ENCODE data around the gene RTKN. TPM values are rescaled to one million over a fixed set of nuclear protein-coding genes. Genes with fewer than 3 reads are reported as not detected.
A peak's percentile ranks its signal among the peaks of the same experiment; 100 is the strongest.
"Not testable (repeated sequence)": the region's sequence is repeated elsewhere in the genome, so short reads cannot be mapped to it uniquely, and the experiment has no call there.

The RTKN gene
- total RNA-seq, 1 donor from 2014 or later, result 27.5 TPM

DNA sequence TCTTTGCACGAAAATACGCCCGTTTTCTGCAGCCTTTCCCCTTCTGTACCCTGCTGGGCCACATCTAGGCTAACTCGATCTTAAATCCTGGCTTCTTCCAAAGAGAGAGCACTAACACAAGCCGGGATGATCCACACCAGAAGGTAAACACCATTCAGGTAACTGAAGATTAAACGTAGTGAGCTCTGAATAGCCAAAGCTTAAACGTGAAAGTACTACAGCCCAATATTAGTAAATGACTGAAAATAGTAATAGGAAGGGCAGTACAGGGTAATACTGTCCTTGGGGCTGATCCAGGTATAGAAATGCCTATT, 31.2 kb upstream of the RTKN start:
- intact Hi-C loops (cut with DNase I), result no loop called here
- peak overlapping the region; percentile 81 for H3K4me3 ChIP-seq
- H3K27ac ChIP-seq, result peak overlapping the region; percentile 88
- peaks cover 30% of the 10 kb centered on the region for H3K36me3 ChIP-seq
- ATAC-seq (peak in 1 of 2 donors; percentile 3), DNase-seq (no peak)
- no peaks in the 10 kb centered on the region for H3K9me3 ChIP-seq
- peaks cover 29% of the 10 kb centered on the region for H3K4me1 ChIP-seq
- TF ChIP-seq, protein P1, sequence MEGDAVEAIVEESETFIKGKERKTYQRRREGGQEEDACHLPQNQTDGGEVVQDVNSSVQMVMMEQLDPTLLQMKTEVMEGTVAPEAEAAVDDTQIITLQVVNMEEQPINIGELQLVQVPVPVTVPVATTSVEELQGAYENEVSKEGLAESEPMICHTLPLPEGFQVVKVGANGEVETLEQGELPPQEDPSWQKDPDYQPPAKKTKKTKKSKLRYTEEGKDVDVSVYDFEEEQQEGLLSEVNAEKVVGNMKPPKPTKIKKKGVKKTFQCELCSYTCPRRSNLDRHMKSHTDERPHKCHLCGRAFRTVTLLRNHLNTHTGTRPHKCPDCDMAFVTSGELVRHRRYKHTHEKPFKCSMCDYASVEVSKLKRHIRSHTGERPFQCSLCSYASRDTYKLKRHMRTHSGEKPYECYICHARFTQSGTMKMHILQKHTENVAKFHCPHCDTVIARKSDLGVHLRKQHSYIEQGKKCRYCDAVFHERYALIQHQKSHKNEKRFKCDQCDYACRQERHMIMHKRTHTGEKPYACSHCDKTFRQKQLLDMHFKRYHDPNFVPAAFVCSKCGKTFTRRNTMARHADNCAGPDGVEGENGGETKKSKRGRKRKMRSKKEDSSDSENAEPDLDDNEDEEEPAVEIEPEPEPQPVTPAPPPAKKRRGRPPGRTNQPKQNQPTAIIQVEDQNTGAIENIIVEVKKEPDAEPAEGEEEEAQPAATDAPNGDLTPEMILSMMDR (IDR thresholded peaks at IDR 0.05), result no peak
- no peaks in the 10 kb centered on the region for H3K27me3 ChIP-seq (ENCODE audit: low read depth)

DNA sequence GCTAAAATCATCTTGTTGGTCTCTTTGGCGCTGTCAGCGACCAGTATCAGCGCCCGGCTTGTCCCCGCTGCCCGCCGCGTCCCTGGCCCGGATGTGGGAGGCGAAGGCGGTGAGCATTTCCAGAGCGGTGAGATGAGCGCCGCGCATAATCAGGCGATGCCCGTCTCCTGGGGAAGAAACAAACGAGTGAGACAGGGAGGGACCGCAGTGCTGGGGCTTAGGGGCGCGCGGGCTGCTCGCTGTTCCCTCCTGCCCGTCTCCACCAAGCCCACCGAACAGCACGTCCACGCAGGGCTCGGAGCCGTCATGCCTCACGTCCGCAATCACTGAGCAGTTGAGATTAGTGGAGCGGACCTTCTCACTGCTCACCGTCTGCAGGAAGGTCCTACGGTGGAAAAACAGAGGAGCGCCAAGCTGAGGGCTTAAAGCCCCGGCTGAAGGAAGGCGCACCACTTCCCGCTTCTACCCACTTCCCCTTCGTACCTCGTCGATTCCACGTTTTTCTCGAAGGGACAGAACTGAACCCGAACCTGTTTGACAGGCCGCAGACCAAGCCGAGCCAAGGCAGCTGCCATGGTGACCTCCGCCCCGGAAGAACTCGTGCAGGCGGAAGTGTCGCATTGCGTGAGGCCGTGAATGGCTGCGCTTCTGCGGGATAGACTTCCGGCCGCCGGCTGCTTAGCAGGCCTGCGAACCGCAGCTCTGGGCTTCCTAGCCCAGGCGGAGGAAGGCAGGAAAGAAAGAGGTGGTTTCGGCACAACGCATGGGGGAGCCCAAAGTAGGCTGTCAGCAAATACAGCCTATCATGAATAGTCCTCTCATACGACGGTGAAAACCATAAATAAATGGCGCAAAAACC, 30.6 kb upstream of the RTKN start, which contains the start of gene MRPL53:
TSS of gene MRPL53 (minus strand) at position 595 of the 859 bp plus-strand sequence. CDS start at position 575, 20 bp downstream.
- peak within 1 kb of the TSS; percentile 88 for H3K27ac ChIP-seq
- TF ChIP-seq, protein P1 (IDR thresholded peaks at IDR 0.05), result no peak
- H3K36me3 ChIP-seq, result peaks cover 24% of the 10 kb centered on the region
- ATAC-seq (peak; percentile 96 to 98), DNase-seq (peak; percentile 95)
- intact Hi-C loops (cut with DNase I), result no loop called here
- H3K9me3 ChIP-seq, result no peaks in the 10 kb centered on the region
- H3K4me1 ChIP-seq, result peaks cover 27% of the 10 kb centered on the region
- peak within 1 kb of the TSS; percentile 81 for H3K4me3 ChIP-seq
- no peaks in the 10 kb centered on the region for H3K27me3 ChIP-seq (ENCODE audit: low read depth)

DNA sequence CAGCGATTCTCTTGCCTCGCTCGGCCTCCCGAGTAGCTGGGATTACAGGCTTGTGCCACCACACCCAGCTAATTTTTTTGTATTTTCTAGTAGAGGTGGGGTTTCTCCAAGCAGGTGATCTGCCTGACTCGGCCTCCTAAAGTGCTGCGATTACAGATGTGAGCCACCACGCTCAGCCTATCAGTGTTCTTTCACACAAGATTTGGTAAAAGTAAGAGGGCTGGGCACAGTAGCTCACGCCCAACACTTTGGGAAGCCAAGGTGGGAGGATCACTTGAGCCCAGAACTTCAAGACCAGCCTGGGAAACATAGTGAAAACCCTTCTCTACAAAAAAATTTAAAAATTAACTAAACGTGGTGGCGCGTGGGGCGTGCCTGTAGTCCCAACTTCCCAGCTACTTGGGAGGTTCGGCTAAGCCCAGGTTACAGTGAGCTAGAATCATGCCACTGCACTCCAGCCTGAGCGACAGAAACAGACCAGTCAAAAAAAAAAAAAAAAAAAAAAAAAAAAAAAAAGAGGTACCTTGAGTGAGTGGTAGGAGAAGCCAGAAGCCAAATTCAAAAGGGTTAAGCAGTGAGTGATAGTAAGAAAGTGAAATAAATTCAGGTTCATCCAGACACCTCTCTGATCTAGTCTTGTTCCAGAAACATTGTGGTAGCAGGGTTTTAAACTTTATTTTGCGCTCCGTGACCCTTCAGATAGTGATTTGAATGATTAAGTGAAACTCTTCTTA, 29.8 kb upstream of the RTKN start:
- Histone ChIP-seq H3K36me3 (peaks cover 22% of the 10 kb centered on the region), H3K27ac (peak overlapping the region; percentile 88), H3K9me3 (no peaks in the 10 kb centered on the region), H3K4me1 (peaks cover 19% of the 10 kb centered on the region), H3K27me3 (ENCODE audit: low read depth) (no peaks in the 10 kb centered on the region), H3K4me3 (peak overlapping the region; percentile 81)
- intact Hi-C loops (cut with DNase I), result no loop called here
- TF ChIP-seq, protein P1 (IDR thresholded peaks at IDR 0.05), result no peak
- no peak for DNase-seq
- ATAC-seq, result no peak

DNA sequence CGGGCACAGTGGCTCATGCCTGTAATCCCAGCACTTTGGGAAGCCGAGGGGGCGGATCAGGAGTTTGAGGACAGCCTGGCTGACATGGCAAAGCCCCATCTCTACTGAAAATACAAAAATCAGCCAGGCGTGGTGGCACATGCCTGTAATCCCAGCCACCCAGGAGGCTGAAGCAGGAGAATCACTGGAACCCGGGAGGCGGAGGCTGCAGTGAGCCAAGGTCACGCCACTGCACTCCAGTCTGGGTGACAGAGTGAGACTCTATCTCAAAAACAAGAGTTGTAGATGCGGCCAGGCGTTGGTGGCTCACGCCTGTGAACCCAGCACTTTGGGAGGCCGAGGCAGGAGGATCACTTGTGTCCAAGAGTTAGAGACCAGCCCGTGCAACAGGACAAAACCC, 29.0 kb upstream of the RTKN start:
- H3K27ac ChIP-seq; intact Hi-C loops (cut with DNase I); DNase-seq; H3K4me3 ChIP-seq; H3K27me3 ChIP-seq (ENCODE audit: low read depth); H3K9me3 ChIP-seq; ATAC-seq: not testable (repeated sequence)
- peaks cover 18% of the 10 kb centered on the region for H3K36me3 ChIP-seq
- H3K4me1 ChIP-seq, result peaks cover 25% of the 10 kb centered on the region

DNA sequence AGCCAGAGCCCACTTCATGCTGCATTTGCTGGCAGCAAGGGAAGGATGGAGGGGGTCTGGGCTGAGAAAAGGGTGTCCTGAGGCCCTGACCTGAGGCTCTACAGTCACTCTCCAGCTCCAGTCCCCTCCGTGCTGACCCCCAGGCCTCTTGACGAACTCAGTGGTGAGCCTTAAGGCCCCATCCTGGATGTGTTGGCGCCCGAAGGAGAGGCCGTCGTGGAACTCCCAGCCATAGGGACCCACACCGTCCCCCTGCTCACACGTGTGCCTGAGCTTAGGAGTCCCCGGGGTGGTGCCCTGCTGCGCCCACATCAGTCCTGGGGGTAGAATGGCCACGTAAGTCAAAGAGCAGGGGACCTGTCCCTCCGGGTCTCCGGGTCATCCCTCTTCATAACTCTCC, 22.7 kb upstream of the RTKN start:
- peaks cover 25% of the 10 kb centered on the region for H3K4me1 ChIP-seq
- DNase-seq (no peak), ATAC-seq (peak; percentile 7 to 9)
- no peaks in the 10 kb centered on the region for H3K27me3 ChIP-seq (ENCODE audit: low read depth)
- TF ChIP-seq, protein P1 (IDR thresholded peaks at IDR 0.05), result no peak
- H3K4me3 ChIP-seq, result peak overlapping the region; percentile 97
- H3K36me3 ChIP-seq, result peaks cover 24% of the 10 kb centered on the region
- H3K9me3 ChIP-seq, result no peaks in the 10 kb centered on the region
- intact Hi-C loops (cut with DNase I), result no loop called here
- peak overlapping the region; percentile 92 for H3K27ac ChIP-seq

DNA sequence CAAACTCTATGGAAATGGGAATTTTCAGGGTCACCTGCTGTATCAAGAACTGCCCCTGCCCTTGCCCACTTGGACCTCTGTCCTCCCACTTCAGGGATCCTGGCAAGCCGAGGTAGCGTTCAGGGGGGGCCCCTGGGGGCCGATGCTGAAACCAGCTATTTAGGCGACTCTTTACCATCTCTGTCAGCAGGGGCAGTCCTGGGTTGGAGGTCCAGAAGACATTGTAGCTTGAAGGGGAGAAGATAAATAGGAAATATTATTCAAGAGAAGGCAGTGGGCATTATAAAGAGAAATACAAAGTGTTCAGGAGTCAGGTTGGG, 21.0 kb upstream of the RTKN start:
- Histone ChIP-seq H3K4me3 (no peak overlapping the region), H3K9me3 (no peaks in the 10 kb centered on the region), H3K27me3 (ENCODE audit: low read depth) (no peaks in the 10 kb centered on the region), H3K27ac (no peak overlapping the region), H3K4me1 (peaks cover 33% of the 10 kb centered on the region), H3K36me3 (peaks cover 24% of the 10 kb centered on the region)
- ATAC-seq (no peak), DNase-seq (no peak)
- intact Hi-C loops (cut with DNase I), result no loop called here
- TF ChIP-seq, protein P1 (IDR thresholded peaks at IDR 0.05), result no peak
